Measurements from ENCODE around the gene NDST1. TPM values are rescaled to one million over a fixed set of nuclear protein-coding genes. Genes with fewer than 3 reads are reported as not detected.

Gene NDST1
- total and polyA plus RNA-seq, 10 of the 15 experiments (the other 5 are each of a cell fraction or from before 2014, with no cell fraction given), result 0.20 to 53.5 (median 12.9) TPM

DNA sequence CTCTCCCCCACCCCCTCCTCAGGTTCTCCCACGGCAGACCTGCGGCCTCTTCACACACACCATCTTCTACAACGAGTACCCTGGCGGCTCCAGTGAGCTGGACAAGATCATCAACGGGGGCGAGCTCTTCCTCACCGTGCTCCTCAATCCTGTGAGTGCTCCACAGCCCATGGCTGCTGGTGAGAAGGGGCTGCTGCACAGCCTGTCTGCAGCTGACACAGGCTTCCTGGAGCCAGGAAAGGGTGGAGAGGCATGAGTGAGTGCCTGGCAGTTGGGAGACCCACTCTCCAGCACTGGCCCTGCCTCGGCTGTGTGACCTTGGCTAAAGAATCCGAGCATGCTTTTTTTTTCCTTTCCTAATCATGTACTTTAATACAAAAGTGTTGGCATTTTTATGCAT, 31.3 kb downstream of the NDST1 start (continued):
- no peak for TF ChIP-seq SUZ12 (IDR thresholded peaks at IDR 0.05; ENCODE audit: unreplicated experiment)
- TF ChIP-seq, protein P1, sequence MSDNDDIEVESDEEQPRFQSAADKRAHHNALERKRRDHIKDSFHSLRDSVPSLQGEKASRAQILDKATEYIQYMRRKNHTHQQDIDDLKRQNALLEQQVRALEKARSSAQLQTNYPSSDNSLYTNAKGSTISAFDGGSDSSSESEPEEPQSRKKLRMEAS (IDR thresholded peaks at IDR 0.05; ENCODE audit: low read depth, low read length), result no peak
- TF ChIP-seq RAD21 (IDR thresholded peaks at IDR 0.05; ENCODE audit: insufficient read depth, low read depth, low read length), result no peak

DNA sequence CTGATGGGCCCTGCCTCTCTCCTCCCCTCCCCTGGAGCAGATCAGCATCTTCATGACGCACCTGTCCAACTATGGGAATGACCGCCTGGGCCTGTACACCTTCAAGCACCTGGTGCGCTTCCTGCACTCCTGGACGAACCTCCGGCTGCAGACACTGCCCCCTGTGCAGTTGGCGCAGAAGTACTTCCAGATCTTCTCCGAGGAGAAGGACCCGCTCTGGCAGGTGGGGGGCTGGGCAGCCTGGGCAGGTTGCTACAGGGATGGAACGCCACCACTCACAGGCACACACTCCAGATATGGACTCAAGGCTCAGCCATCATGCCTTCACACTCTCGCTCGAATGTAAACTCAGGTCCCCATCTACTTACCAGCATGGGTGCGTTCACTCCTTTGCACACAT, 32.1 kb downstream of the NDST1 start:
- Histone ChIP-seq H3K36me3 (ENCODE audit: control insufficient read depth in 2 of 2, insufficient read depth in 2 of 2, low read length in 1 of 2) (peaks cover 7 to 36% of the 10 kb centered on the region in 2 experiments), H3K4me2 (ENCODE audit: control insufficient read depth, insufficient read depth) (no peak overlapping the region), H3K4me1 (ENCODE audit: control insufficient read depth, insufficient read depth, low read length) (no peaks in the 10 kb centered on the region), H3K4me3 (no peak overlapping the region), H3K79me2 (ENCODE audit: control insufficient read depth, insufficient read depth, low read length) (no peaks in the 10 kb centered on the region), H2AFZ (ENCODE audit: control insufficient read depth, low read depth, low read length) (no peak overlapping the region), H3K9me3 (replicated peaks; ENCODE audit: control insufficient read depth, insufficient read depth, low read length) (no peaks in the 10 kb centered on the region), H3K27ac (ENCODE audit: control insufficient read depth, insufficient read depth) (no peak overlapping the region), H3K27me3 (replicated peaks in 1 of 2; ENCODE audit: control insufficient read depth in 2 of 2, insufficient read depth in 2 of 2, low read length in 1 of 2) (no peaks in the 10 kb centered on the region), H3K9ac (ENCODE audit: control insufficient read depth, insufficient read depth, low read length) (no peak overlapping the region), H4K20me1 (ENCODE audit: control insufficient read depth, insufficient read depth) (no peaks in the 10 kb centered on the region)
- TF ChIP-seq PAX5 (IDR thresholded peaks at IDR 0.05; ENCODE audit: borderline replicate concordance, low read depth, low read length) (no peak), NFYB (IDR thresholded peaks at IDR 0.05; ENCODE audit: insufficient read depth, low read depth, low read length) (no peak), NR2C1 (IDR thresholded peaks at IDR 0.05) (no peak), RUNX3 (IDR thresholded peaks at IDR 0.05; ENCODE audit: low read length) (no peak), SUZ12 (IDR thresholded peaks at IDR 0.05; ENCODE audit: unreplicated experiment) (no peak), CBFB (IDR thresholded peaks at IDR 0.05; ENCODE audit: low read depth) (no peak), HDAC2 (IDR thresholded peaks at IDR 0.05) (no peak), HDGF (IDR thresholded peaks at IDR 0.05) (no peak), MLLT1 (IDR thresholded peaks at IDR 0.05) (no peak), YBX1 (IDR thresholded peaks at IDR 0.05) (no peak), SPI1 (IDR thresholded peaks at IDR 0.05; ENCODE audit: borderline replicate concordance, insufficient read depth, low read depth, low read length) (no peak), NR2C2 (IDR thresholded peaks at IDR 0.05; ENCODE audit: borderline replicate concordance, control insufficient read depth, insufficient read length, low read depth) (no peak), CEBPZ (IDR thresholded peaks at IDR 0.05; ENCODE audit: low read depth, low read length) (no peak), PAX8 (IDR thresholded peaks at IDR 0.05) (no peak)
- TF ChIP-seq, protein P2, sequence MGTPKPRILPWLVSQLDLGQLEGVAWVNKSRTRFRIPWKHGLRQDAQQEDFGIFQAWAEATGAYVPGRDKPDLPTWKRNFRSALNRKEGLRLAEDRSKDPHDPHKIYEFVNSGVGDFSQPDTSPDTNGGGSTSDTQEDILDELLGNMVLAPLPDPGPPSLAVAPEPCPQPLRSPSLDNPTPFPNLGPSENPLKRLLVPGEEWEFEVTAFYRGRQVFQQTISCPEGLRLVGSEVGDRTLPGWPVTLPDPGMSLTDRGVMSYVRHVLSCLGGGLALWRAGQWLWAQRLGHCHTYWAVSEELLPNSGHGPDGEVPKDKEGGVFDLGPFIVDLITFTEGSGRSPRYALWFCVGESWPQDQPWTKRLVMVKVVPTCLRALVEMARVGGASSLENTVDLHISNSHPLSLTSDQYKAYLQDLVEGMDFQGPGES (IDR thresholded peaks at IDR 0.05), result no peak
- TF ChIP-seq, protein P3, sequence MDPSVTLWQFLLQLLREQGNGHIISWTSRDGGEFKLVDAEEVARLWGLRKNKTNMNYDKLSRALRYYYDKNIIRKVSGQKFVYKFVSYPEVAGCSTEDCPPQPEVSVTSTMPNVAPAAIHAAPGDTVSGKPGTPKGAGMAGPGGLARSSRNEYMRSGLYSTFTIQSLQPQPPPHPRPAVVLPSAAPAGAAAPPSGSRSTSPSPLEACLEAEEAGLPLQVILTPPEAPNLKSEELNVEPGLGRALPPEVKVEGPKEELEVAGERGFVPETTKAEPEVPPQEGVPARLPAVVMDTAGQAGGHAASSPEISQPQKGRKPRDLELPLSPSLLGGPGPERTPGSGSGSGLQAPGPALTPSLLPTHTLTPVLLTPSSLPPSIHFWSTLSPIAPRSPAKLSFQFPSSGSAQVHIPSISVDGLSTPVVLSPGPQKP (IDR thresholded peaks at IDR 0.05; ENCODE audit: low read depth, low read length), result no peak
- ChIA-PET RAD21 (ENCODE audit: unreplicated experiment) (no interaction called here), SMC1A (ENCODE audit: uncharacterized antibody, unreplicated experiment) (no interaction called here), POLR2A (no interaction called here), CTCF (interaction anchor here (2.4 to 10.3 kb wide), 2 partner anchors 50 to 79 kb away, joined by 7 to 229 read pairs; no protein-coding TSS in a partner anchor)
- no peak for FAIRE-seq
- intact Hi-C loops (cut with micrococcal nuclease; ENCODE audit: unreplicated experiment) (no loop called here), in situ Hi-C loops (cut with MboI) (no loop called here)
- no peak for ATAC-seq
- no TSS peak for BruUV-seq (replicated peaks)
- DNase-seq (ENCODE audit: low read depth, low spot score), result no peak
- WGBS (ENCODE audit: insufficient coverage, insufficient replicate concordance, low lambda C conversion rate, missing lambda C conversion rate), result 95% methylated on average over 12 of the region's 12 CpGs

All from GM12878 (cell line).